Gastrocnemius medialis (tissue), 4 donors: Measurements from ENCODE around the gene ATP1A3. TPM values are rescaled to one million over a fixed set of nuclear protein-coding genes. Genes with fewer than 3 reads are reported as not detected.

ENCODE experiments used
- ATAC-seq, 2 donors: fragments of 150-250 bp; one replicate each; pipeline ENCODE4 v1.9.1; 2016
- DNase-seq, 2 donors: peaks; one replicate each; pipeline ENCODE4 v3.0.0-alpha.2; 2019
- H3K27ac ChIP-seq, 4 donors: fragments of 200-600 bp; sonication (generic); 1 replicate in 1 of 4; 2 replicates in 3 of 4; pipeline ENCODE4 v1.5.1; 2016 to 2018; ENCODE audit warnings: mild to moderate bottlenecking in 2 of 4, moderate library complexity in 1 of 4
- H3K27me3 ChIP-seq, 3 donors: fragments of 200-600 bp; sonication (generic) in 2 of 3; 1 replicate in 1 of 3; 2 replicates in 2 of 3; pipeline versions ENCODE4 v1.5.1 to v1.6.0; 2016 to 2019; ENCODE audit warnings: mild to moderate bottlenecking in 1 of 3, moderate library complexity in 1 of 3
- H3K36me3 ChIP-seq, 2 donors: fragments of 200-600 bp; sonication (generic) in 1 of 2; one replicate each; pipeline ENCODE4 v1.5.1; 2017 to 2018
- H3K4me1 ChIP-seq, 2 donors: fragments of 200-600 bp; sonication (generic) in 1 of 2; one replicate each; pipeline ENCODE4 v1.5.1; 2016 to 2017; ENCODE audit warnings: mild to moderate bottlenecking in 2 of 2
- H3K4me3 ChIP-seq, 4 donors: fragments of 200-600 bp; sonication (generic) in 3 of 4; 1 replicate in 1 of 4; 2 replicates in 3 of 4; pipeline ENCODE4 v1.5.1; 2016 to 2019; ENCODE audit warnings: mild to moderate bottlenecking in 2 of 4
- H3K9me3 ChIP-seq, 3 donors: fragments of 200-600 bp; sonication (generic) in 2 of 3; 1 replicate in 1 of 3; 2 replicates in 2 of 3; pipeline ENCODE4 v1.5.1; 2016 to 2019
- CTCF ChIP-seq, 5 experiments: fragments of 450-650 bp in 3 of 5; fragments of 200-600 bp in 2 of 5; sonication (generic) in 2 of 5; IDR thresholded peaks in 4 of 5; conservative IDR thresholded peaks in 1 of 5; 1 replicate in 4 of 5; 2 replicates in 1 of 5; pipeline ENCODE4 v1.5.1; 2016 to 2019; ENCODE audit warnings: antibody characterized with exemption in 5 of 5, mild to moderate bottlenecking in 3 of 5, moderate library complexity in 3 of 5
- POLR2A ChIP-seq, 2 donors: fragments of 450-650 bp; IDR thresholded peaks; one replicate each; pipeline ENCODE4 v1.6.1; 2017; ENCODE audit warnings: antibody characterized with exemption in 2 of 2, mild to moderate bottlenecking in 2 of 2, moderate library complexity in 2 of 2
- in situ Hi-C, 4 donors: fragments of 200-750 bp; cut with MboI; loops; one replicate each; pipeline versions ENCODE4 v1.15.0 to v1.8.0; 2017; ENCODE audit warnings: low sequenced_read_pairs in 4 of 4
- intact Hi-C: fragments of 100-400 bp; cut with DNase I; formaldehyde crosslinking; loops from one replicate; pipeline ENCODE4 v1.15.1; 2023; ENCODE audit warnings: low total_unique reads
- total RNA-seq, 4 donors: library from RNA; depleted of rRNA; stranded (reverse); fragments of >200 nt; gene quantifications; one replicate each; pipeline versions ENCODE4 v1.1.0 to v1.2.3, GENCODE V29; 2016

The ATP1A3 gene
- total RNA-seq, 4 donors from 2014 or later = not detected

DNA sequence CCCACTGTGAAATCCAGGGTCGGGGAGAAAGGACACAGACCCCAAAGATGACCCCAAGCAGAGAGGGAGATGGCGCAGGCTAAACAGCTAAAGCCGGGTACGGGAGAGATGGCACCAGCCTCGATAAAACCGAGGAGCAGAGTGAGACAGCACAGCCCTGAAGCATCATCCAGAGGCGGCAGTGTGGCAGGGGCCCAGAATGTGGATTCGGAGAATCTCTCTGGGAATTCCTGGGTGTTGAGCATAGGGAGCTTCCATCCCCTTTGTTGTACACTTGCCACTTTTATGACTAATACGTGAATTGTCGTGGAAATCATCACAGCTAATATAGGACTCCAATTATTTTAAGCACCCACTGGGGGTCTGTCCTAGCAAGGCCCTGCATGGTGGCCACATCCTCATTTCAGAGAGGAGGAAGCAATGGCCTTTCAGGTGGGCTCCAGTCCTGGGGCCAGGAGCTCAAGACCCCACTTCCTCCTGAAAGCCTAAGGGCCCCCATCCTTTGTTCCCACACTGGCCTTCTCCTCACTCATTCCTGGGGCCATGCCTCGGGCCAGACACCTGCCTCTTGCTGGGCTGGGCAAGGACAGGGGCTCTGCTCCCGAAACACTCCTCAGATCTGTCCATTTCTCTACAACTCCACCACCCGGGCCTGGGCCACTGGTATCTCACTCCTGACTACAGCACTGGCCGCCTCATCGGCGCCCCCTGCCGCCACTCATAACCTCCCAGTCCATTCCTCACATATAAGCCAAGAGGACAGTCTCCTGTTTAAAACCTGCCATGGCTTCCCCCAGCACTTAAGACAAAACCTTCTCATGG, 29.3 kb upstream of the ATP1A3 start:
- intact Hi-C loops = no loop called here
- Histone ChIP-seq H3K9me3 (no peaks in the 10 kb centered on the region), H3K27ac (no peak overlapping the region), H3K4me1 (peaks cover 0 to 5% of the 10 kb centered on the region in 2 donors), H3K27me3 (peaks cover 0 to 6% (median 0%) of the 10 kb centered on the region in 3 donors), H3K36me3 (no peaks in the 10 kb centered on the region), H3K4me3 (no peak overlapping the region)
- DNase-seq (no peak), ATAC-seq (no peak)
- in situ Hi-C loops = no loop called here
- TF ChIP-seq POLR2A (IDR thresholded peaks at IDR 0.05) = no peak
- no peak for TF ChIP-seq CTCF (IDR thresholded peaks at IDR 0.05 in 4 of 5, conservative IDR thresholded peaks at IDR 0.05 in 1 of 5)

DNA sequence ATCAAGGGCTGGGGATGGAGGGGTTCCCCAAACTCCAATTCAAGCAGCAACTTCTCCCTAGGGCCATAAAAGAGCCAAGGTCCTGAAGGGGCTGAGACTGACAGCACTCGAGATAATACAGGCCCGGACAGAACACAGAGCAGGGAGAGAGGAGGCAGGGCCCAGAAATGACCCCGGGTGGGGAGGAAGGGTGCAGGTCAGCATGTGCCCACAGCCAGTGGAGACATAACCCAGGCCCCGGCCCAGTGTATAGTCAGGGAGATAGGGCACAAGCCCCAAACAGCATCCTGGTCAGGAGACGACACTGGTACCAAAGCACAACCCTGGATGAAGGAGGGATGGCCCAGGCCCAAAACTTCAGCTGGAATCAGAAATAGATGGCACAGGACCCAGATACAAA, 28.6 kb upstream of the ATP1A3 start:
- peaks cover 0 to 6% (median 0%) of the 10 kb centered on the region in 3 donors for H3K27me3 ChIP-seq
- DNase-seq = no peak
- H3K4me3 ChIP-seq = no peak overlapping the region
- H3K36me3 ChIP-seq = no peaks in the 10 kb centered on the region
- intact Hi-C loops (no loop called here), in situ Hi-C loops (no loop called here)
- ATAC-seq = no peak
- H3K4me1 ChIP-seq = peaks cover 0 to 5% of the 10 kb centered on the region in 2 donors
- no peaks in the 10 kb centered on the region for H3K9me3 ChIP-seq
- TF ChIP-seq CTCF (IDR thresholded peaks at IDR 0.05 in 4 of 5, conservative IDR thresholded peaks at IDR 0.05 in 1 of 5) (no peak), POLR2A (IDR thresholded peaks at IDR 0.05) (no peak)
- H3K27ac ChIP-seq = no peak overlapping the region

- intact Hi-C loops = no loop called here
- in situ Hi-C loops = no loop called here
- ATAC-seq = no peak
- Histone ChIP-seq H3K4me1 (peaks cover 0 to 5% of the 10 kb centered on the region in 2 donors), H3K27ac (no peak overlapping the region), H3K9me3 (no peaks in the 10 kb centered on the region), H3K27me3 (no peaks in the 10 kb centered on the region), H3K36me3 (no peaks in the 10 kb centered on the region), H3K4me3 (no peak overlapping the region)
- TF ChIP-seq POLR2A (IDR thresholded peaks at IDR 0.05) = no peak
- no peak for TF ChIP-seq CTCF (IDR thresholded peaks at IDR 0.05 in 4 of 5, conservative IDR thresholded peaks at IDR 0.05 in 1 of 5)
- DNase-seq = no peak
These were observed 27.2 kb upstream of the ATP1A3 start for GRCh38 chr19:42021185-42021584.

GRCh38 chr19:42018503-42019193, 24.6 kb upstream of the ATP1A3 start:
- Histone ChIP-seq H3K27ac (no peak overlapping the region), H3K36me3 (no peaks in the 10 kb centered on the region), H3K4me1 (no peaks in the 10 kb centered on the region), H3K4me3 (no peak overlapping the region), H3K27me3 (no peaks in the 10 kb centered on the region), H3K9me3 (no peaks in the 10 kb centered on the region)
- TF ChIP-seq CTCF (IDR thresholded peaks at IDR 0.05 in 4 of 5, conservative IDR thresholded peaks at IDR 0.05 in 1 of 5) = no peak
- TF ChIP-seq POLR2A (IDR thresholded peaks at IDR 0.05) = no peak
- ATAC-seq (no peak), DNase-seq (no peak)
- intact Hi-C loops = no loop called here
- in situ Hi-C loops = no loop called here
